Gastroesophageal sphincter (tissue), 4 donors: Measurements from ENCODE around the gene CSTB. TPM values are rescaled to one million over a fixed set of nuclear protein-coding genes. Genes with fewer than 3 reads are reported as not detected.

Experiments used
- ATAC-seq: fragments of 150-250 bp; one replicate; pipeline ENCODE4 v1.9.1; 2016; ENCODE audit warnings: mild to moderate bottlenecking, moderate library complexity
- H3K27ac ChIP-seq, 4 donors: fragments of 200-600 bp; sonication (generic) in 3 of 4; 1 replicate in 3 of 4; 2 replicates in 1 of 4; pipeline ENCODE4 v1.5.1; 2016 to 2019
- H3K27me3 ChIP-seq: fragments of 200-600 bp; sonication (generic); one replicate; pipeline ENCODE4 v1.5.1; 2019
- H3K36me3 ChIP-seq, 2 donors: fragments of 200-600 bp; sonication (generic); one replicate each; pipeline ENCODE4 v1.5.1; 2019; ENCODE audit warnings: control low read depth in 1 of 2
- H3K4me1 ChIP-seq, 3 donors: fragments of 200-600 bp; sonication (generic); 1 replicate in 2 of 3; 2 replicates in 1 of 3; pipeline ENCODE4 v1.5.1; 2016 to 2019; ENCODE audit warnings: control low read depth in 2 of 3
- H3K4me3 ChIP-seq, 2 donors: fragments of 200-600 bp; sonication (generic); one replicate each; pipeline ENCODE4 v1.5.1; 2019; ENCODE audit warnings: mild to moderate bottlenecking in 1 of 2, moderate library complexity in 1 of 2
- H3K9me3 ChIP-seq, 3 donors: fragments of 200-600 bp; sonication (generic); one replicate each; pipeline ENCODE4 v1.5.1; 2017 to 2019; ENCODE audit warnings: control low read depth in 2 of 3
- EP300 ChIP-seq: sonication (generic); formaldehyde crosslinking; IDR thresholded peaks from one replicate; pipeline ENCODE4 v1.6.1; 2017; ENCODE audit warnings: antibody characterized with exemption, mild to moderate bottlenecking
- POLR2A ChIP-seq, 2 donors: fragments of 450-650 bp; IDR thresholded peaks; one replicate each; pipeline ENCODE4 v1.6.1; 2017; ENCODE audit warnings: antibody characterized with exemption in 2 of 2, mild to moderate bottlenecking in 2 of 2, moderate library complexity in 1 of 2
- POLR2AphosphoS5 ChIP-seq: sonication (generic); formaldehyde crosslinking; IDR thresholded peaks from one replicate; pipeline ENCODE4 v1.6.1; 2017; ENCODE audit warnings: antibody characterized with exemption
- WGBS, 2 donors: methylation state at CpG; one replicate each; pipeline ENCODE4 v1.1.5; 2018; ENCODE audit warnings: low coverage in 1 of 2; 5-methylcytosine and 5-hydroxymethylcytosine counted together
- total RNA-seq, 4 donors: library from RNA; depleted of rRNA; stranded (reverse); fragments of >200 nt; gene quantifications; one replicate each; pipeline ENCODE4 v1.1.0, GENCODE V29; 2016
- TF ChIP-seq, protein P1 (sequence below), 4 experiments: fragments of 200-600 bp in 2 of 4; fragments of 450-650 bp in 2 of 4; sonication (generic) in 1 of 4; IDR thresholded peaks; one replicate each; pipeline ENCODE4 v1.5.1; 2017 to 2019; ENCODE audit warnings: antibody characterized with exemption in 4 of 4, mild to moderate bottlenecking in 2 of 4, moderate library complexity in 2 of 4

CSTB gene
- total RNA-seq, 4 donors from 2014 or later, result 8.9 to 22.2 (median 10.1) TPM

DNA sequence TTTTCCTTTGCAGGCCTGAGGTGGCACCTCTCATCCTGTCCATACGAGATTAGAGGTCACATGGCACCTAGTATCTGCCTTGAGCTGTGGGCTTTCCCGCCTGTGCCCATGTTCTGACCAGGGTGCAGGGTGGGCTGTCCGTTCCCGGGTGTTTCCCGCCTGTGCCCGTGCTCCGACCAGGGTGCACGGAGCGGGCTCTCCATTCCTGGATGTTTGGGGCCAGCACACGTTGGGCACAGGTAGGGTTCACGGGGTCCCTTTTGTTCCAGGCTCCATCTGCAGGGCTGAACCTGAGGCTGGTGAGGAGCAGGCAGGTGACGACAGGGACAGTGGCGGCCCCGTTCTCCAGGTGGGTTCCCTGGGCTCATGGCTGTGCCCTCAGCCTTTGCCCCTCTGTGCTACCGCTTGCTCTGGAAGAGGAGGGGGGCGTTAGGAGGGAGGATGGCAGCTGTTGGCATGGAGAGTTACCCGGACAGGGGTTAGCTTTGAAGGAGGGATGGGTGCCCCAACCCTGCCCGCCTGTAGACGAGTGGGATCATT is 23.3 kb upstream of the CSTB start:
- H3K36me3 ChIP-seq, result peaks cover 0 to 100% of the 10 kb centered on the region in 2 donors
- TF ChIP-seq POLR2AphosphoS5, result no peak
- no peak for TF ChIP-seq EP300
- TF ChIP-seq POLR2A (IDR thresholded peaks at IDR 0.05), result no peak
- TF ChIP-seq, protein P1, sequence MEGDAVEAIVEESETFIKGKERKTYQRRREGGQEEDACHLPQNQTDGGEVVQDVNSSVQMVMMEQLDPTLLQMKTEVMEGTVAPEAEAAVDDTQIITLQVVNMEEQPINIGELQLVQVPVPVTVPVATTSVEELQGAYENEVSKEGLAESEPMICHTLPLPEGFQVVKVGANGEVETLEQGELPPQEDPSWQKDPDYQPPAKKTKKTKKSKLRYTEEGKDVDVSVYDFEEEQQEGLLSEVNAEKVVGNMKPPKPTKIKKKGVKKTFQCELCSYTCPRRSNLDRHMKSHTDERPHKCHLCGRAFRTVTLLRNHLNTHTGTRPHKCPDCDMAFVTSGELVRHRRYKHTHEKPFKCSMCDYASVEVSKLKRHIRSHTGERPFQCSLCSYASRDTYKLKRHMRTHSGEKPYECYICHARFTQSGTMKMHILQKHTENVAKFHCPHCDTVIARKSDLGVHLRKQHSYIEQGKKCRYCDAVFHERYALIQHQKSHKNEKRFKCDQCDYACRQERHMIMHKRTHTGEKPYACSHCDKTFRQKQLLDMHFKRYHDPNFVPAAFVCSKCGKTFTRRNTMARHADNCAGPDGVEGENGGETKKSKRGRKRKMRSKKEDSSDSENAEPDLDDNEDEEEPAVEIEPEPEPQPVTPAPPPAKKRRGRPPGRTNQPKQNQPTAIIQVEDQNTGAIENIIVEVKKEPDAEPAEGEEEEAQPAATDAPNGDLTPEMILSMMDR (IDR thresholded peaks at IDR 0.05), result no peak

DNA sequence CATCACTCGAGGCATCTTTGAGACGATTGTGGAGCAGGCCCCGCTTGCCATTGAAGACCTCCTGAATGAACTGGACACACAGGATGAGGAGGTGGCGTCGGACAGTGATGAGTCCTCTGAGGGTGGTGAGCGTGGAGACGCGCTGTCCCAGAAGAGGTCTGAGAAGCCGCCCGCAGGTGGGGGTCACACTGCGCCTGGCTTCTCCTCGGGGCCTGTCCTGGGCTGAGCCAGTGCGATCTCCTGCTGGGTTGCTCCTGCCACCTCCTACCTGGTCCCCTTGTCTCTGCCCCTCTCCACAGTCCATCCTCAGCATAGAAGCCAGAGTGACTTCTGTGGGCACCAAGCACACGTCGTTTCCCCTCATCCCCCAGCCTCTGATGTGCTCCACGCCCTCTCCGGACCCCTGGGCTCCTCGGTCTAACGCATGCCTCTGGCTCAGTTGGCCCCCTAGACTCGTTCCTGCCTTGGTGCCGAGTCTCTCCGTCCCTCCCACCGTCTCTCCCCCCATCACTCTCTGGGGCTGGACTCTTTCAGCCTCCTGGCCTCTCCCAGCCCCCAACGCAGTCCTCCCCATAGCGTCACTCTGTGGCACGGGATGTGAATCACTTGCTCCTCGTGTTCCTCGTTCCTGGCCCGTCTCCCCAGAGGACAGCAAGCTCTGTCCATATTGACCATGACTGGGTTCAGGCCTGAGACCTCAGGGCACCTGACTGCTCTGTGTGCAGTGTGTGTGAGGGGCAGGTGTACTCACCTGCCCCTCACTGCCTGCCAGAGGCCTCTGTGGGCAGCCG is 22.0 kb upstream of the CSTB start:
- H3K36me3 ChIP-seq, result peaks cover 0 to 100% of the 10 kb centered on the region in 2 donors
- H3K27me3 ChIP-seq, result no peaks in the 10 kb centered on the region
- ATAC-seq, result no peak
- WGBS, 2 donors, result 69 to 88% methylated on average over 9 to 25 of the region's 30 CpGs
- TF ChIP-seq POLR2AphosphoS5 (no peak), POLR2A (IDR thresholded peaks at IDR 0.05) (no peak), EP300 (no peak)
- TF ChIP-seq, protein P1 (IDR thresholded peaks at IDR 0.05), result no peak
- no peaks in the 10 kb centered on the region for H3K9me3 ChIP-seq
- H3K4me3 ChIP-seq, result no peak overlapping the region
- H3K4me1 ChIP-seq, result no peaks in the 10 kb centered on the region
- H3K27ac ChIP-seq, result no peak overlapping the region

More for the DNA sequence above, 23.3 kb upstream of the CSTB start:
- no peak for ATAC-seq
- no peaks in the 10 kb centered on the region for H3K4me1 ChIP-seq
- no peaks in the 10 kb centered on the region for H3K9me3 ChIP-seq
- 80% methylated on average over 1 of the region's 19 CpGs; no CpG with 5 or more reads in 1 of the 2 donors for WGBS, 2 donors
- H3K27me3 ChIP-seq, result no peaks in the 10 kb centered on the region
- no peak overlapping the region for H3K27ac ChIP-seq
- no peak overlapping the region for H3K4me3 ChIP-seq

DNA sequence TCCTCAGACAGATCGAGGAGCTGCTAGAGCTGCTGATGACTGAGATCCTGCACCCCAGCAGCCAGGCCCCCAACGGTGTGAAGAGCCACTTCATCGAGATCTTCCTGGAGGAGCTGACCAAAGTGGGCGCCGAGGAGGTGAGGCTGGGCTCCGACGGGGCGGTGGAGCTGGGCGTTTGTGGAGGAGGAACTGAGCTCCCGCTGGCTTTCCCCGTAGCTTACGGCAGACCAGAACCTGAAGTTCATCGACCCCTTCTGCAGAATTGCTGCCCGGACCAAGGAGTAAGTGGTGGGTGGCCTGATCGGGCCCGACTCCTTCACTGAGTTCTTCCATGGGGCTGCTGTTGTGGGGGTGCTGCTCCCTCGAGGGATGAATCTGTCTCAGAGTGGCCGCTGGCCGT is 21.3 kb upstream of the CSTB start:
- Histone ChIP-seq H3K4me1 (no peaks in the 10 kb centered on the region), H3K36me3 (peaks cover 0 to 100% of the 10 kb centered on the region in 2 donors), H3K27me3 (no peaks in the 10 kb centered on the region), H3K27ac (no peak overlapping the region), H3K9me3 (no peaks in the 10 kb centered on the region), H3K4me3 (no peak overlapping the region)
- ATAC-seq, result no peak
- WGBS, 2 donors, result no CpG with 5 or more reads among the region's 19 CpGs
- TF ChIP-seq, protein P1 (IDR thresholded peaks at IDR 0.05), result no peak
- TF ChIP-seq EP300, result no peak
- TF ChIP-seq POLR2AphosphoS5, result no peak

DNA sequence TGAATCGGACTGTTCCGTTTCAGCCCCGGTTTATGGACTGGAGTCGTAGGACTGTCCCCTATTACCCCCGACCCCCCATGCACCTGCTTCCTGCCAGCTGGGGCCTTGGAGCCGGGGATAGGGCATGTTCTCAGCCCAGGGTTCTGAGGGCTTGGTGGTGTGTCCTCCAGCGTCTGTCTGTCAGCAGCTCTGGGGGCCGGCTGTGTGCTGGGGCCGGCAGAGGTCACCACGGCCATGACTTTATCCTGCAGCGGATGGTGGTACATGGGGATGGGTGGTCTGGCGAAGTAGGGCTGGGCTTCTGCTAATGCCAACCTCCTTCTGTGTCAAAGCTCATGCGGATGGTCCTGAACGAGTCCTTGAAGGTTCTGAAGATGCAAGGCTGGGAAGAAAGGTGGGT is 18.7 kb upstream of the CSTB start:
- TF ChIP-seq POLR2A (IDR thresholded peaks at IDR 0.05) (no peak), EP300 (no peak), POLR2AphosphoS5 (no peak)
- TF ChIP-seq, protein P1 (IDR thresholded peaks at IDR 0.05), result no peak
- Histone ChIP-seq H3K9me3 (no peaks in the 10 kb centered on the region), H3K4me3 (no peak overlapping the region), H3K4me1 (peaks cover 2 to 17% (median 7%) of the 10 kb centered on the region in 3 donors), H3K27ac (no peak overlapping the region), H3K36me3 (peaks cover 0 to 87% of the 10 kb centered on the region in 2 donors), H3K27me3 (no peaks in the 10 kb centered on the region)
- no peak for ATAC-seq
- 83% methylated on average over 1 of the region's 14 CpGs; no CpG with 5 or more reads in 1 of the 2 donors for WGBS, 2 donors

DNA sequence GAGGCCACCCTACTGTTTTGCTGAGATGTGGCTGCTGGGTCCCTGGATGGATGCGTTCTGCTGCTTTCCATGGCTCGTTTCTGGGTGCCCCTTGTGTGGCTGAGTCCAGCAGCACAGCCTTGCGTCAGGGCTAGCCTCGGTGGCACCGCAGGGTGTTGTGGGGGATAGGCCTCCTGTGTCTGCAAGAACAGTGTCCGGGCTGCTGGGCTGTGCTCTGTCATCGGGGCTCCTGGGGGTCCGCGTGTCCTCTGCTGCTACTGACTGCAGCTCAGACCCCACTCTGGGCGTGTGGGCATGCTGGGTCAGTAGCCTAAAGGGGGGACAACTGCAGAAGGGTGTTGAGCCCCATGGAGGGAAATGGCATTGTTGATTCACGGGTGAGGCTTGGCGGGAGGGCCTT is 18.2 kb upstream of the CSTB start:
- H3K27ac ChIP-seq, result no peak overlapping the region

More for the DNA sequence above, 18.2 kb upstream of the CSTB start:
- Histone ChIP-seq H3K4me3 (no peak overlapping the region), H3K27me3 (no peaks in the 10 kb centered on the region), H3K4me1 (peaks cover 2 to 21% (median 7%) of the 10 kb centered on the region in 3 donors), H3K9me3 (no peaks in the 10 kb centered on the region), H3K36me3 (peaks cover 0 to 81% of the 10 kb centered on the region in 2 donors)
- WGBS, 2 donors, result 67% methylated on average over 3 to 5 of the region's 12 CpGs
- ATAC-seq, result no peak
- TF ChIP-seq POLR2A (IDR thresholded peaks at IDR 0.05) (no peak), EP300 (no peak), POLR2AphosphoS5 (no peak)
- TF ChIP-seq, protein P1 (IDR thresholded peaks at IDR 0.05), result no peak
